ENCODE results near the gene CDKAL1. TPM values are rescaled to one million over a fixed set of nuclear protein-coding genes. Genes with fewer than 3 reads are reported as not detected.
"Not testable (repeated sequence)": the region's sequence is repeated elsewhere in the genome, so short reads cannot be mapped to it uniquely, and the experiment has no call there.

The CDKAL1 gene
- total RNA-seq, 1 donor from 2014 or later: 10.2 TPM

- DNase-seq (no peak), ATAC-seq (ENCODE audit: poor library complexity) (no peak)
- intact Hi-C loops (cut with DNase I): no loop called here
Observed at GRCh38 chr6:20623761-20624160, 89.5 kb downstream of the CDKAL1 start.

DNA sequence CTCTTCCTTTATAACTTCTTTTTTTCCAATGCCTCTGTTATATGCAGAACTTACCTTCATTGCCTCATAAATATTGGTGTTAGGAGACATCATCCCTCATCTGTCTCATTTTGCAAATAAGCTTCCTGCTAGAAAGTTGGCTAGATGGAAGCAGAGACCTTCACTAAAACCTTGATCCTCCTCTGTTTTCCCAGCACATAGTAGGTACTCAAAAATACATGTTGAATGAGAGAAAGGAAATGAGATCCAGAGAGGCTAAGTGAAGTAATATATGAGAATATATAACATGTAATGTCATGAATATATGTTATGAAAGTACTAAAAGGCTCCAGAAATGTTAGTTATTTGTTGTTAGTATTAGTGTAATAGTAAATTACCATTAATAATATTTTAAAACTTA, 91.9 kb downstream of the CDKAL1 start:
- ATAC-seq (ENCODE audit: poor library complexity) (no peak), DNase-seq (no peak)
- intact Hi-C loops (cut with DNase I): no loop called here

DNA sequence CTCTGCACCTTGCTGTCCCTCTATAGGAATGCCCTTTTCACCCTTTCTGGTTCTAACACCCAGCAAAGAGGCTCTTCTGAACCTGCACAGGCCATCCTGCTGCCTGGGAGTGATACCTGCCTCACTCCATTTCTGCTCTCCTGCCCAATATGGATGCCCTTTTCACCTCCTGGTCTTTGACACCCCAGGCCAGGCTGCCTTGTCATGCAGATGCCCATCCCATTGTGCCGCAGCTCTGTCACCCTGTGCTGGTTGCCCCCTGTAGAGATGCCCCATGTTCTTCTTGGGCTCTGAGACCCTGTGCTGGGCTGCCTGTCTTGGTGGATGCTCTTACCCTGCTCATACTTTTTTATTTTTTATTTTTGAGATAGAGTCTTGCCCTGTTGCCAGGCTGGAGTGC, 95.3 kb downstream of the CDKAL1 start:
- DNase-seq (no peak), ATAC-seq (ENCODE audit: poor library complexity) (no peak)

GRCh38 chr6:20630136-20630535, 95.9 kb downstream of the CDKAL1 start:
- ATAC-seq (ENCODE audit: poor library complexity) (no peak), DNase-seq (no peak)
- intact Hi-C loops (cut with DNase I): no loop called here

More for the DNA sequence above, 95.3 kb downstream of the CDKAL1 start:
- intact Hi-C loops (cut with DNase I): no loop called here

DNA sequence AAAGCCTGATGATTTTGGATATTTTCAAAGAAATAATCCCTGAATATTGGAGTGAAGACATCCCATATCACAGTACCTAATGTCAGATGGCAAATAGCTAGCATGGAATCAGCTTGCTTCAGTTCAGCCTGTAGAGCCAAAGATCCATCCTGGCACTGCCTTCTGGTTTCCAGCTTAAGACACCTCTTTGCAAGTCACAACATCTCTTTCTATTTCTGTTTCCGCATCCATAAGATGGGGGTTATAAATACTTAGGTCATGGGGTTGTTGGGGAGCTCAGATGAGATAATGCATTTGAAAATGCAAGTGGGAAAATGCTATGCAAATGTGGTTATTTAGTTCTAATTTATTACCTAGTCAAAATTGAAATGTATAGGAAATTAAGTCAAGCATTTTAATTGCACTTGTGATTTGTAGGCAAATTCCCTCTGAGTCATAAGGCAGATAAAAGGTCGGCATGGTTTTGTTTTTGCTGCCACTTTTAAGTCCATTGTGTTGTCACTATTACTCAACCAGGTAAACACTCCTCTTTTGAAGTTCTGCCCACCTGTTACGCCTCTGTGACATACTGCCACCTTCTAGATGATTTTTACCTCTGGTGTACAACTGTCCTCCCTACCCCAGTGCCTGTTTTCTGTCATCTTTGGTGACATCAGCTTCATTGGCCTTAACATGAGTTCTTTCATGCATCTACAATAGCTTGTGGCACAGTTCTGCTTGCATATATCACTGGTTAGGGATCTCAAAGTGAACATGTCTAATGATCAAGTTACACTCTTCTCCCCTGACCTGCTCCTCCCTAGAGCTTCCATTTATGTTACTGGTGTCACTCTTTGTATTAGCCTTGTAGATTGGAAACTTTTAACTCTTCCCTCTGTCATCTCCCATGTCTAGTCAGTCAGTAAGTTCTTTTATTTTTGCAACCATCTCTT, 96.6 kb downstream of the CDKAL1 start:
- intact Hi-C loops (cut with DNase I): no loop called here
- ATAC-seq (ENCODE audit: poor library complexity) (no peak), DNase-seq (no peak)

GRCh38 chr6:20631549-20631924, 97.3 kb downstream of the CDKAL1 start:
- intact Hi-C loops (cut with DNase I): no loop called here
- no peak for DNase-seq
- no peak for ATAC-seq (ENCODE audit: poor library complexity)

GRCh38 chr6:20632696-20633095, 98.4 kb downstream of the CDKAL1 start:
- DNase-seq: no peak
- intact Hi-C loops (cut with DNase I): no loop called here
- ATAC-seq (ENCODE audit: poor library complexity): no peak

- no peak for DNase-seq
- no peak for ATAC-seq (ENCODE audit: poor library complexity)
- intact Hi-C loops (cut with DNase I): no loop called here
Observed at GRCh38 chr6:20633566-20634340, 99.5 kb downstream of the CDKAL1 start.

DNA sequence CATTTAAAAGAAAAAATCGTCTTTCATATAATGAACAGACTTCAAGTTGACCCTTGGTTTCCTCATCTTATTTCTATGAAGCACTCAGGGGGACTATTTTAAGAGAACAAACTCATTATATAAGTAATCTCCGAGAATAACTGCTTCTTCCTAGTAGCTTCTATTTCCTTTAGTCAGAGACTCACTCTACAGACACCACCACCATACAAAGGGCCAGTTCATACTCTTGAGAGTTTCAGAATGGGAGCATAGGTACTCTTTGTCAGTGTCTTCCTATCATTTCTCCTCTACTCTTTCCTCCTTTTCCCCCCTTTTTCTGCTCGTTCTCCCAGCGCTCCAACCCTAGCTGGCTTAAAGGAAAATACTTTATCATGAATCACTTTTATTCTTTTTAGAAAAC, 104.9 kb downstream of the CDKAL1 start:
- intact Hi-C loops (cut with DNase I): no loop called here
- ATAC-seq (ENCODE audit: poor library complexity) (no peak), DNase-seq (no peak)

DNA sequence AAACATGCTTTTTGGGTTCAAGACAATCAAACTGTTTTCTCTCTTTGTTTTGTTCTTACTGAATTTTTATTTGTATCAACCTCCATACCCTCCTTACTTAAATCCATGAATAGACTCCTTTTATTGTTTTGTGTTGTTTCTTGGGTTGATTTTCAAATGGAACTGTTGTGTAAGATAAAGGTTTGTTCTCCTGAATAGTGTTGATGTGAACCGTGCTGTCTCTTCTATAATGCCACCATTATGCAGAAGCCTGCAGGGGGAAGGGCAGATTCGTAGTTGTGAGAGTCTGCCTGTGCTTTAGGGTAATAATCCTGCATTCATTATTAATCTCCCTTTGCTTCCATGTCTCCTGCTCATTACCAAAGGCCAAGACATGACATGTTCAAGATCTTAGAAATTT, 105.9 kb downstream of the CDKAL1 start:
- intact Hi-C loops (cut with DNase I): no loop called here
- DNase-seq: no peak
- ATAC-seq (ENCODE audit: poor library complexity): no peak

DNA sequence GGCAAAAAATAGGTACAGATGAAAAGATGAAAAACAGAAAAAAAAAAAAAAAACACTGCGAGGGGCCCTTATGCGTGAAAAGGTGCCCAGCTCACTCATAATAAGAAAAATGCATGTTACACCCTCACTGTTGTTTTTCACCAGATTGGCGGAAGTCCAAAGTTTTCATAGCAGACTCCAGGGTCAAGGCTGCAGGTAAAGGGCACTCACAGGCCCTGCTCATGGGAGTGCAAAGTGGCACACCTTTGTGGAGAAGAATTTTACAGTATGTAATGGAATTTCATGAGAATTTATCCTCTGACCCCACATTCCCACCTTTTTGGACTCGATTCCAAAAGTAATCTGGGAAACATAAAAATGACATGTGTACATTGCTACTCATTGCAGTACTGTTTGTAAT, 108.2 kb downstream of the CDKAL1 start:
- DNase-seq (no peak), ATAC-seq (ENCODE audit: poor library complexity) (no peak)
- intact Hi-C loops (cut with DNase I): no loop called here

DNA sequence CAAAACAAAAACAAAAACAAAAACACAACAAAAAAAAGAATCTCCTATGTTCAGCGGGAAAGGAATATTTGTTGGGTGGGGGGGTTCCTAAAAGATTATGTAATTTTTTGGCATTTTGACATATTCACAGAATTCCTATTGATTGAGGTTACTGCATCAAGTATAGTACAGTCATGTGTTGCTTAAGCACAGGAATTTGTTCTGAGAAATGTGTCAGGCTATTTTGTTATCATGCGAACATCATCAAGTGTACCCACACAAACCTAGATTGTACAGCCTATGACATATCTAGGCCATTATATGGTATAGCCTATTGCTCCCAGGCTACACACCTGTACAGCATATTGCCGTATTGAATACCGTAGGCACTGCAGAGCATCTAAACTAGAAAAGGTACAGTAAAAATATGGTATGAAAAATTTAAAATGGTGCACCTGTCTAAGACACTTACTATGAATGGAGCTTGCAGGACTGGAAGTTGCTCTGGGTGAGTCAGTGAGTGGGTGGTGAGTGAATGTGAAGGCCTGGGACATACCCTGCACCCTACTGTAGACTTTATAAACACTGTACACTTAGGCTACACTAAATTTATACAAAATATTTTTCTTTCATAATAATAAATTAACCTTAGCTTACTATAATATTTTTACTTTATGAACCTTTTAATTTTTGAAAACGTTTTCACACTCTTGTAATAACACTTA, 110.6 kb downstream of the CDKAL1 start:
- ATAC-seq (ENCODE audit: poor library complexity): no peak
- DNase-seq: no peak
- intact Hi-C loops (cut with DNase I): no loop called here

DNA sequence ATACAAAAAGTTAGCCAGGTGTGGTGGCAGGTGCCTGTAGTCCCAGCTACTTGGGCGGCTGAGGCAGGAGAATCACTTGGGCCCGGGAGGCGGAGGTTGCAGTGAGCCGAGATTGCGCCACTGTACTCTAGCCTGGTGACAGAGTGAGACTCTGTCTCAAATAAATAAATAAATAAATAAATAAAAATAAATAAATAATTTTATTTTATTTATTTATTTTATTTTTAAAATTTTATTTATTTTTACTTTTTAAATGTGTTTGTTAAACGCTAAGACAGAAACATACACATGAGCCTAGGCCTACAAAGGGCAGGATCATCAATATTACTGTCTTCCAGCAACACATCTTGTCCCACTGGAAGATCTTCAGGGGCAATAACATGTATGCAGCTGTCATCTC, 111.3 kb downstream of the CDKAL1 start:
- intact Hi-C loops (cut with DNase I): not testable (repeated sequence)

DNA sequence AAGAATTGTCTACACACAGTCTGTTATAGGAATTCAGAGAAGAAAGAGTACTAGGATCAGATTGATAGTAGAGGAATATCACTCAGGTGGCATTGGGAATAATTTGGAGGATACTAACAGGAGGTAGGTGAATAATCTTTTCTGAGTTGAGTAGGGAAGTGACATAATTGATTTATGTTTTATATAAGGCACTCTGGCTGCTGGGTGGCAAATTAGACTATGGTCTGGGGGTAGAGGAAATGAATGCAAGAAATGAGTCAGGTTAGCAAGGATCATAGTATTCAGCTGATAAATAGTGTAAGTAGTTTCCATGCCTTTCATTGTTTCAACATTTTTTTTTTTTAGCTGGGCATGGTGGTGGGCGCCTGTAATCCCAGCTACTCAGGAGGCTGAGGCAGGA, 113.3 kb downstream of the CDKAL1 start:
- intact Hi-C loops (cut with DNase I): no loop called here
- DNase-seq: no peak
- ATAC-seq (ENCODE audit: poor library complexity): no peak

More for the DNA sequence above, 111.3 kb downstream of the CDKAL1 start:
- not testable (repeated sequence) for DNase-seq; ATAC-seq (ENCODE audit: poor library complexity)

DNA sequence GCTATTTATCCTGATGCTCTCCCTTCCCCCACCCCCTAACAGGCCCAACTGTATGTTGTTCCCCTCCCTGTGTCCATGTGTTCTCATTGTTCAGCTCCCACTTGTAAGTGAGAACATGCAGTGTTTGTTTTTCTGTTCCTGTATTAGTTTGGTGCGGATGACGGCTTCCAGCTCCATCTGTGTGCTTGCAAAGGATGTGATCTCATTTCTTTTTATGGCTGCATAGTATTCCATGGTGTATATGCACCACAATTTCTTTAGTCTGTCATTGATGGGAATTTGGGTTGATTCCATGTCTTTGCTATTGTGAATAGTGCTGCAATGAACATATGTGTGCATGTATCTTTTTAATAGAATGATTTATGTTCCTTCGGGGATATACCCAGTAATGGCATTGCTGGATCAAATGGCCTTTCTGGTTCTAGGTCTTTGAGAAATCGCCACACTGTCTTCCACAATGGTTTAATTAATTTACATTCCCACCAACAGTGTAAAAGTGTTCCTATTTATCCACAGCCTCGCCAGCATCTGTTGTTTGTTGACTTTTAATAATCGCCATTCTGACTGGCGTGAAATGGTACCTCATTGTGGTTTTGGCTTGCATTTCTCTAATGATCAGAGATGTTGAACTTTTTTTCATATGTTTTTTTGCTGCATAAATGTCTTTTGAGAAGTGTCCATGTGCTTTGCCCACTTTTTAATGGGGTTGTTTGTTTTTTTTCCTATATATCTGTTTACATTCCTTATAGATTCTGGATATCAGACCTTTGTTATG, 115.6 kb downstream of the CDKAL1 start:
- DNase-seq; intact Hi-C loops (cut with DNase I); ATAC-seq (ENCODE audit: poor library complexity): not testable (repeated sequence)

DNA sequence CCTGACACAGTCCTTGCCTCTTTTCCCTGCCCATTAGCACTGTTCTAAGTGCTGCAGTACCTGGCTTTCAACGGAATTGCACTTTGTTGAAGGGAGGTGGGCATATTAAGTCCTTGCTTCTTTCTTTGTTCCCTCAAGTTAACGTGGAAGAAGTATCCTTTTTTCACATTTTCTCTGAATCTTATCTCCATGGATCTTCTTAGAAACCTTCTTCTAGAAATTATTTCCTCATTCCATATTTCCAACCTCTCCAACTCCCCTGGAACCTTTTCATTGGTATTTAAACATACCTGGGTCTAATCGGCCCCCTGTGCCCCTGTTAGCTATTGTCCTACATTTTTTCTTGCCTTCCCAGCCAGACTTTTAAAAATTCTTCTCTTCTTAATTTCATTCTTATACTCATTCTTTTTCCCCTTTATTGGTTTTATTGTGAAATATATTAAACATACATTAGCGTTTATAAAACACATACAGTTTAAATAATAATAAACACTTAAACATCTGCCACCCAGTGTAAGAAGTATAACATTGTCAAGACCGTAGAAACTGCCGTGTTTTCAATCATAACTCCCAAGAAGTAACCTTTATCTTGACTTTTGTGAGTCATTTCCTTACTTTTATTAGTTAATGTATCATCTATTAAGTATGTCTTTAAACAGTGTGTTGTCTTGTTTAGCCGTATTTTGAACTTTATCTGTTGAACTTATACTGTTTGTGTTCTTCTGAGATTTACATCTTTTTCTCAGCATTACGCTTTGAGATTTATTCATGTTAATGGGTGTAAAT, 118.2 kb downstream of the CDKAL1 start:
- ATAC-seq (ENCODE audit: poor library complexity) (no peak), DNase-seq (no peak)
- intact Hi-C loops (cut with DNase I): no loop called here

GRCh38 chr6:20653085-20653479, 118.8 kb downstream of the CDKAL1 start:
- ATAC-seq (ENCODE audit: poor library complexity) (no peak), DNase-seq (no peak)
- intact Hi-C loops (cut with DNase I): no loop called here

GRCh38 chr6:20655317-20655716, 121.1 kb downstream of the CDKAL1 start:
- ATAC-seq (ENCODE audit: poor library complexity) (no peak), DNase-seq (no peak)
- intact Hi-C loops (cut with DNase I): no loop called here
